K562 (cell line): ENCODE data around the gene BEND6. TPM values are rescaled to one million over a fixed set of nuclear protein-coding genes. Genes with fewer than 3 reads are reported as not detected.

Experiments used
- CGGBP1 ChIP-seq: fragments of 250-450 bp; sonication (Bioruptor Pico); IDR thresholded peaks from 2 replicates; pipeline ENCODE4 v1.9.0; 2021; ENCODE audit warnings: mild to moderate bottlenecking
- GTF2E2 ChIP-seq: fragments of 200-800 bp; sonication (Bioruptor generic); IDR thresholded peaks from 2 replicates; pipeline ENCODE4 v1.6.1; 2016; ENCODE audit warnings: missing genetic modification characterization, missing compliant biosample characterization
- HDAC3 ChIP-seq: fragments of 450-650 bp; IDR thresholded peaks from 2 replicates; pipeline ENCODE4 v1.6.1; 2018; ENCODE audit warnings: borderline replicate concordance, mild to moderate bottlenecking, moderate library complexity; ENCODE audit not compliant: partially characterized antibody
- KAT7 ChIP-seq: sonication (generic); formaldehyde crosslinking; IDR thresholded peaks from 2 replicates; pipeline ENCODE4 v1.8.0; 2022; ENCODE audit warnings: missing genetic modification reagents, mild to moderate bottlenecking, borderline replicate concordance
- MCM7 ChIP-seq, 2 experiments: fragments of 450-650 bp; IDR thresholded peaks; 2 replicates each; pipeline ENCODE4 v1.6.1; 2016 to 2018
- MYNN ChIP-seq, 2 experiments: sonication (generic); formaldehyde crosslinking in 1 of 2; IDR thresholded peaks; 2 replicates each; pipeline versions ENCODE4 v1.5.0 to v1.6.1; 2016 to 2020; ENCODE audit warnings: antibody characterized with exemption in 1 of 2, missing genetic modification reagents in 1 of 2
- NELFE ChIP-seq: IDR thresholded peaks from 2 replicates; pipeline ENCODE4 v1.6.1; 2011; ENCODE audit warnings: mild to moderate bottlenecking; ENCODE audit not compliant: insufficient read depth, insufficient read length
- NEUROD1 ChIP-seq: fragments of 150-350 bp; IDR thresholded peaks from 2 replicates; pipeline ENCODE4 v1.6.1; 2014; ENCODE audit warnings: borderline replicate concordance, low read length, low read depth; ENCODE audit not compliant: partially characterized antibody
- NFATC3 ChIP-seq: fragments of 450-650 bp; IDR thresholded peaks from 2 replicates; pipeline ENCODE4 v1.6.1; 2017; ENCODE audit warnings: mild to moderate bottlenecking
- NFE2 ChIP-seq: IDR thresholded peaks from 2 replicates; pipeline ENCODE4 v1.6.1; 2014; ENCODE audit warnings: antibody characterized with exemption, low read depth
- POLR2AphosphoS5 ChIP-seq: IDR thresholded peaks from 2 replicates; pipeline ENCODE4 v1.6.1; 2011; ENCODE audit warnings: mild to moderate bottlenecking, low read depth, low read length, moderate library complexity; ENCODE audit not compliant: control insufficient read depth, insufficient read depth
- SAFB2 ChIP-seq: fragments of 200-400 bp; formaldehyde crosslinking; IDR thresholded peaks from 2 replicates; pipeline ENCODE4 v1.6.1; 2018; ENCODE audit warnings: borderline replicate concordance, low read length, low read depth, moderate library complexity; ENCODE audit not compliant: severe bottlenecking
- SMARCB1 ChIP-seq: IDR thresholded peaks from 2 replicates; pipeline ENCODE4 v1.6.1; 2011; ENCODE audit warnings: improper control_type of control experiment, low read depth; ENCODE audit not compliant: insufficient read length
- ZNF408 ChIP-seq: fragments of 250-450 bp; sonication (Bioruptor Pico); IDR thresholded peaks from 2 replicates; pipeline ENCODE4 v1.4.0; 2020; ENCODE audit warnings: low read depth, mild to moderate bottlenecking, moderate library complexity
- ZNF583 ChIP-seq: fragments of 250-450 bp; sonication (Bioruptor Pico); IDR thresholded peaks from 2 replicates; pipeline ENCODE4 v1.4.0; 2020
- ZNF780A ChIP-seq: fragments of 250-450 bp; sonication (Bioruptor Pico); IDR thresholded peaks from 2 replicates; pipeline ENCODE4 v1.5.0; 2021; ENCODE audit warnings: mild to moderate bottlenecking
- polyA plus RNA-seq, 8 experiments: library from polyadenylated mRNA; depleted of rRNA in 4 of 8; stranded (reverse) in 5 of 8; unstranded in 3 of 8; fragments of >200 nt; fragmentation: Nextera tagmentation in 2 of 8; fragmentation: Illumina TruSeq in 1 of 8; extraction: Ambion mirVana in 2 of 8; extraction: Trizol in 1 of 8; gene quantifications; 2 replicates each; pipeline versions ENCODE4 v1.2.1 to v1.2.3, GENCODE V29; 2011 to 2014; ENCODE audit warnings: inconsistent platforms in 1 of 8, missing spikeins in 1 of 8
- total RNA-seq, 7 experiments: library from RNA; depleted of rRNA in 6 of 7; stranded (reverse); fragments of >200 nt in 6 of 7; fragmentation: Illumina TruSeq in 2 of 7; extraction: Trizol in 2 of 7; gene quantifications; 2 replicates each; pipeline versions ENCODE4 v1.2.1 to v1.2.3, GENCODE V29; 2011 to 2021; ENCODE audit warnings: low replicate concordance in 1 of 7
- TF ChIP-seq, protein P1 (sequence below): fragments of 250-450 bp; sonication (Bioruptor Pico); IDR thresholded peaks from 2 replicates; pipeline ENCODE4 v1.8.0; 2021; ENCODE audit warnings: mild to moderate bottlenecking, moderate library complexity
- TF ChIP-seq, protein P2 (sequence below): fragments of 450-650 bp; formaldehyde crosslinking; IDR thresholded peaks from 2 replicates; pipeline ENCODE4 v1.4.0; 2022; ENCODE audit warnings: missing genetic modification characterization
- TF ChIP-seq, protein P3 (sequence below): IDR thresholded peaks from 2 replicates; pipeline ENCODE4 v1.6.1; 2011; ENCODE audit warnings: borderline replicate concordance, low read depth, mild to moderate bottlenecking, moderate library complexity, low read length; ENCODE audit not compliant: insufficient read depth, poor library complexity, severe bottlenecking
- TF ChIP-seq, protein P4 (sequence below): fragments of 450-650 bp; IDR thresholded peaks from 2 replicates; pipeline ENCODE4 v1.6.1; 2014; ENCODE audit warnings: low read depth, mild to moderate bottlenecking, moderate library complexity, borderline replicate concordance

BEND6 gene
- total and polyA plus RNA-seq, 9 of the 15 experiments (the other 6 are each of a cell fraction or from before 2014, with no cell fraction given), result 0.37 to 4.0 (median 1.1) TPM

DNA sequence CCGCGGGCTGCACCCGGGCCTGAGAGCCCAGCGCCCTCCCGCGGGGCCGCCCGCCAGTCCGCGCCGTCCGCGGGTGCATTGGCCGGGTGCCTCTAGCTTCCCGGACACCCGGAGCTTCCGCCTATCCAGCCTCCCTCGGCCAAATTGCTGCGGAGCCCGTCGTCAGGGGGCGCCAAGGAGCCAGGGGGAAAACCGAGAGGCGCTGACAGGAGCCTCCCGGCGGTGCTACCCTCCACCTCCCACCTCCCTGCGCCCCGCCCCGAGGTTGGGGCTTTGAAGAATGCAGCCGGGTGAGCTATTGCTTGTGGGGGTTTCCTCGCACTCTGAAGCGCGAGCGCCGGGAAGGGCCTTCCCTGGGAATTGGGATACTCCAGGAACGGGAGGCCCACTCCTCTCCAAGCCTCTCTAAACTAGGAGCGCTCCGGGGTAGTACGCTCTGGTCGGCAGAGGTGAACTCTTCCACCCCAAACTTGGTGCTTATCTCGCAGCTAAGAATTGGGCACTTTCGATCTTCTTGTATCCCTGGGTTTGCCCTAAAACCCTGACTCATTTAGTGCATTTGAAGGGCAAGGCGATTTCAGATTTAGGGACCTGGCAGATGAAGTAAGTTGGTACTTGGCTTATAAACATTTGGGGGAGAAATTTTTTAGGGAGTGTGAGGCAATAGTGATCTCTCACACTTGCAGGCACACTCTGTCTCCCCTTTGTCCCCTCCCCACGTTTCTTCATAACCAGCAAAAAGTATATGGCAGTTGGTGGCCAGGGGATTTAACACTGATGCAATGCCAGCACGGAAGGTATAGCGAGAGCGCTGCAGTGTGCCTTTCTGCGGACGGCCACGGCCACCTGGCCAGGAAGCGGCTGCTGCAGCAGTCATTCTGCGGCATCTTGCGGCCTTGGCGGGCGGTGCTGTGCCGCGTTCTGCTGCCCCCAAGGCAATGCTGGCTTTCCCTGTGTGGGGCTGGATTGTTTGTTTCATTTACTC is 556 bp downstream of the BEND6 start (continued):
- TF ChIP-seq, protein P1, sequence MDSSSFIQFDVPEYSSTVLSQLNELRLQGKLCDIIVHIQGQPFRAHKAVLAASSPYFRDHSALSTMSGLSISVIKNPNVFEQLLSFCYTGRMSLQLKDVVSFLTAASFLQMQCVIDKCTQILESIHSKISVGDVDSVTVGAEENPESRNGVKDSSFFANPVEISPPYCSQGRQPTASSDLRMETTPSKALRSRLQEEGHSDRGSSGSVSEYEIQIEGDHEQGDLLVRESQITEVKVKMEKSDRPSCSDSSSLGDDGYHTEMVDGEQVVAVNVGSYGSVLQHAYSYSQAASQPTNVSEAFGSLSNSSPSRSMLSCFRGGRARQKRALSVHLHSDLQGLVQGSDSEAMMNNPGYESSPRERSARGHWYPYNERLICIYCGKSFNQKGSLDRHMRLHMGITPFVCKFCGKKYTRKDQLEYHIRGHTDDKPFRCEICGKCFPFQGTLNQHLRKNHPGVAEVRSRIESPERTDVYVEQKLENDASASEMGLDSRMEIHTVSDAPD (CRISPR knock-in tag), result no peak
- TF ChIP-seq GTF2E2 (tag), result no peak
- TF ChIP-seq ZNF780A (CRISPR knock-in tag), result no peak
- no peak for TF ChIP-seq NFATC3
- peak; percentile 56; the same call in 1 of the 2 replicates for TF ChIP-seq POLR2AphosphoS5
- no peak for TF ChIP-seq ZNF408 (CRISPR knock-in tag)
- TF ChIP-seq NFE2, result peak; percentile 31; the same call in 1 of the 2 replicates
- peak; percentile 82; the same call in 1 of the 2 replicates for TF ChIP-seq KAT7 (CRISPR knock-in tag)
- TF ChIP-seq, protein P2, sequence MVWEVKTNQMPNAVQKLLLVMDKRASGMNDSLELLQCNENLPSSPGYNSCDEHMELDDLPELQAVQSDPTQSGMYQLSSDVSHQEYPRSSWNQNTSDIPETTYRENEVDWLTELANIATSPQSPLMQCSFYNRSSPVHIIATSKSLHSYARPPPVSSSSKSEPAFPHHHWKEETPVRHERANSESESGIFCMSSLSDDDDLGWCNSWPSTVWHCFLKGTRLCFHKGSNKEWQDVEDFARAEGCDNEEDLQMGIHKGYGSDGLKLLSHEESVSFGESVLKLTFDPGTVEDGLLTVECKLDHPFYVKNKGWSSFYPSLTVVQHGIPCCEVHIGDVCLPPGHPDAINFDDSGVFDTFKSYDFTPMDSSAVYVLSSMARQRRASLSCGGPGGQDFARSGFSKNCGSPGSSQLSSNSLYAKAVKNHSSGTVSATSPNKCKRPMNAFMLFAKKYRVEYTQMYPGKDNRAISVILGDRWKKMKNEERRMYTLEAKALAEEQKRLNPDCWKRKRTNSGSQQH (CRISPR knock-in tag), result no peak
- no peak for TF ChIP-seq SAFB2
- no peak for TF ChIP-seq ZNF583 (CRISPR knock-in tag)
- peak; percentile 53 for TF ChIP-seq NEUROD1
- TF ChIP-seq MCM7 (IDR thresholded peaks at IDR 0.05), result no peak
- TF ChIP-seq MYNN (IDR thresholded peaks at IDR 0.05), result 0 out of 2 replicates have a peak, but pooled peaks have one; percentile 27
- TF ChIP-seq MYNN (CRISPR knock-in tag; IDR thresholded peaks at IDR 0.05), result no peak
- TF ChIP-seq SMARCB1, result no peak
- TF ChIP-seq HDAC3, result peak; percentile 8
- TF ChIP-seq, protein P3, sequence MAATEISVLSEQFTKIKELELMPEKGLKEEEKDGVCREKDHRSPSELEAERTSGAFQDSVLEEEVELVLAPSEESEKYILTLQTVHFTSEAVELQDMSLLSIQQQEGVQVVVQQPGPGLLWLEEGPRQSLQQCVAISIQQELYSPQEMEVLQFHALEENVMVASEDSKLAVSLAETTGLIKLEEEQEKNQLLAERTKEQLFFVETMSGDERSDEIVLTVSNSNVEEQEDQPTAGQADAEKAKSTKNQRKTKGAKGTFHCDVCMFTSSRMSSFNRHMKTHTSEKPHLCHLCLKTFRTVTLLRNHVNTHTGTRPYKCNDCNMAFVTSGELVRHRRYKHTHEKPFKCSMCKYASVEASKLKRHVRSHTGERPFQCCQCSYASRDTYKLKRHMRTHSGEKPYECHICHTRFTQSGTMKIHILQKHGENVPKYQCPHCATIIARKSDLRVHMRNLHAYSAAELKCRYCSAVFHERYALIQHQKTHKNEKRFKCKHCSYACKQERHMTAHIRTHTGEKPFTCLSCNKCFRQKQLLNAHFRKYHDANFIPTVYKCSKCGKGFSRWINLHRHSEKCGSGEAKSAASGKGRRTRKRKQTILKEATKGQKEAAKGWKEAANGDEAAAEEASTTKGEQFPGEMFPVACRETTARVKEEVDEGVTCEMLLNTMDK, result peak; percentile 74
- TF ChIP-seq NELFE, result no peak
- TF ChIP-seq CGGBP1 (CRISPR knock-in tag), result no peak
- TF ChIP-seq, protein P4, sequence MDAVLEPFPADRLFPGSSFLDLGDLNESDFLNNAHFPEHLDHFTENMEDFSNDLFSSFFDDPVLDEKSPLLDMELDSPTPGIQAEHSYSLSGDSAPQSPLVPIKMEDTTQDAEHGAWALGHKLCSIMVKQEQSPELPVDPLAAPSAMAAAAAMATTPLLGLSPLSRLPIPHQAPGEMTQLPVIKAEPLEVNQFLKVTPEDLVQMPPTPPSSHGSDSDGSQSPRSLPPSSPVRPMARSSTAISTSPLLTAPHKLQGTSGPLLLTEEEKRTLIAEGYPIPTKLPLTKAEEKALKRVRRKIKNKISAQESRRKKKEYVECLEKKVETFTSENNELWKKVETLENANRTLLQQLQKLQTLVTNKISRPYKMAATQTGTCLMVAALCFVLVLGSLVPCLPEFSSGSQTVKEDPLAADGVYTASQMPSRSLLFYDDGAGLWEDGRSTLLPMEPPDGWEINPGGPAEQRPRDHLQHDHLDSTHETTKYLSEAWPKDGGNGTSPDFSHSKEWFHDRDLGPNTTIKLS, result no peak
